ENCODE measurements around the gene BGN. TPM values are rescaled to one million over a fixed set of nuclear protein-coding genes. Genes with fewer than 3 reads are reported as not detected.

The BGN gene
- total RNA-seq, 1 experiment from 2014 or later, result 0.37 TPM

DNA sequence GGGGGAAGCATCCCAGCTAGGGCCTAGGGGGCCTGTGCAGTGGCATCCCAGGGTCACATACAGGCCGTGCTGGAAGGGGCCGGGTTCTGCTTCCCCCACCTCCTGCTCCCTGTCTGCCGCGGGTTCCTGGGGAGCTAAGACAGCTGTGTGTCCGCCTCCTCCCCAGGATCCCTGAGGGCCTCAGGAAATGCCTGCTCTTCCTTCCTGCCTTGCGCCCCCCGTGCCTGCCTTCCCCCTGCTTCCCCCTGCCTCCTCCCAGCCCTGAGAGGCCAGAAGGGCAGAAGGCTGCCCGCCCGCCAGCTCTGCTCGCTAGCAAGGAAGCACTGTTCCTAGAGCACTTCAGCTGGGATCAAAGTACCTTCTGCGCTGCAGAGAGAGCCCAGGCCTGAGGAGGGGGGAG is 2.9 kb upstream of the BGN start:
- no peak for ATAC-seq

DNA sequence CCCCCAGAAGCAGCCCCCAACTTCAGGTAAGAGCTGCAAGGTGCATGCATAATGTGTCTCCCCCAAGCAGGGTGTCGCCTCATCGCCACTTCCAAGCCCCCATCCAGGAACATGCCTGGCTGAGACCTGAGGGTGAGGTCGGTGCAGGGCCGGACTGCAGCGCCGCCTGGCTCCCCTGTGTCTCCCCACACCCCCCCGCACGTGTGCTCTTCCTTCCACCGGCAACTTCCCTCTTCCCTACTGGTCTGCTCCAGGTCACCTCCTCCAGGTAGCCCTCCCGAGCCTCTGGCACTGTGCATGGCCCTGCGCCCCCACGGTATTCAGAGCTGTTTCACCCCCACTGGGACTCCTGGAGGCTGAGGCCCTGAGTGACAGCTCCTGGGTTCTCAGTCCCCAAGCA is 2.2 kb upstream of the BGN start:
- DNase-seq (ENCODE audit: low read depth, low spot score) (no peak), ATAC-seq (no peak)
- Histone ChIP-seq H4K20me1 (ENCODE audit: insufficient read depth) (no peaks in the 10 kb centered on the region), H3K36me3 (ENCODE audit: control insufficient read depth in 1 of 2, insufficient read depth in 2 of 2, low read length in 2 of 2) (no peaks in the 10 kb centered on the region), H3K9me2 (ENCODE audit: insufficient read depth) (no peaks in the 10 kb centered on the region), H3K4me3 (replicated peaks in 1 of 2; ENCODE audit: low read depth in 1 of 2, low read length in 2 of 2) (no peak overlapping the region), H3K27ac (ENCODE audit: low read depth, low read length) (no peak overlapping the region), H3K4me1 (ENCODE audit: control insufficient read depth in 1 of 2, insufficient read depth in 2 of 2, low read length in 2 of 2) (no peaks in the 10 kb centered on the region), H3K9me3 (ENCODE audit: control insufficient read depth in 1 of 2, insufficient read depth in 1 of 2, low read depth in 1 of 2, low read length in 2 of 2) (no peaks in the 10 kb centered on the region), H3K79me2 (ENCODE audit: insufficient read depth, low read length) (no peaks in the 10 kb centered on the region), H3K9ac (ENCODE audit: low read length) (no peak overlapping the region), H3K27me3 (ENCODE audit: insufficient read depth, low read length) (no peaks in the 10 kb centered on the region), H3K4me2 (ENCODE audit: low read length) (no peak overlapping the region), H2AFZ (ENCODE audit: low read depth, low read length, poor library complexity, severe bottlenecking) (no peak overlapping the region)
- TF ChIP-seq, protein P1, sequence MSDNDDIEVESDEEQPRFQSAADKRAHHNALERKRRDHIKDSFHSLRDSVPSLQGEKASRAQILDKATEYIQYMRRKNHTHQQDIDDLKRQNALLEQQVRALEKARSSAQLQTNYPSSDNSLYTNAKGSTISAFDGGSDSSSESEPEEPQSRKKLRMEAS (IDR thresholded peaks at IDR 0.05), result no peak
- TF ChIP-seq, protein P2, sequence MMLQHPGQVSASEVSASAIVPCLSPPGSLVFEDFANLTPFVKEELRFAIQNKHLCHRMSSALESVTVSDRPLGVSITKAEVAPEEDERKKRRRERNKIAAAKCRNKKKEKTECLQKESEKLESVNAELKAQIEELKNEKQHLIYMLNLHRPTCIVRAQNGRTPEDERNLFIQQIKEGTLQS (IDR thresholded peaks at IDR 0.05), result no peak
- TF ChIP-seq CEBPB (IDR thresholded peaks at IDR 0.05; ENCODE audit: low read depth) (no peak), EZH2phosphoT487 (IDR thresholded peaks at IDR 0.05; ENCODE audit: borderline replicate concordance) (no peak), TCF7L2 (IDR thresholded peaks at IDR 0.05; ENCODE audit: borderline replicate concordance, extremely low read depth, insufficient read depth, insufficient read length) (no peak), ZFX (IDR thresholded peaks at IDR 0.05) (no peak), CBX3 (IDR thresholded peaks at IDR 0.05; ENCODE audit: low read depth) (no peak), EGR1 (IDR thresholded peaks at IDR 0.05; ENCODE audit: low read depth) (no peak)
- TF ChIP-seq, protein P3, sequence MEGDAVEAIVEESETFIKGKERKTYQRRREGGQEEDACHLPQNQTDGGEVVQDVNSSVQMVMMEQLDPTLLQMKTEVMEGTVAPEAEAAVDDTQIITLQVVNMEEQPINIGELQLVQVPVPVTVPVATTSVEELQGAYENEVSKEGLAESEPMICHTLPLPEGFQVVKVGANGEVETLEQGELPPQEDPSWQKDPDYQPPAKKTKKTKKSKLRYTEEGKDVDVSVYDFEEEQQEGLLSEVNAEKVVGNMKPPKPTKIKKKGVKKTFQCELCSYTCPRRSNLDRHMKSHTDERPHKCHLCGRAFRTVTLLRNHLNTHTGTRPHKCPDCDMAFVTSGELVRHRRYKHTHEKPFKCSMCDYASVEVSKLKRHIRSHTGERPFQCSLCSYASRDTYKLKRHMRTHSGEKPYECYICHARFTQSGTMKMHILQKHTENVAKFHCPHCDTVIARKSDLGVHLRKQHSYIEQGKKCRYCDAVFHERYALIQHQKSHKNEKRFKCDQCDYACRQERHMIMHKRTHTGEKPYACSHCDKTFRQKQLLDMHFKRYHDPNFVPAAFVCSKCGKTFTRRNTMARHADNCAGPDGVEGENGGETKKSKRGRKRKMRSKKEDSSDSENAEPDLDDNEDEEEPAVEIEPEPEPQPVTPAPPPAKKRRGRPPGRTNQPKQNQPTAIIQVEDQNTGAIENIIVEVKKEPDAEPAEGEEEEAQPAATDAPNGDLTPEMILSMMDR (IDR thresholded peaks at IDR 0.05 in 2 of 3, conservative IDR thresholded peaks at IDR 0.05 in 1 of 3; ENCODE audit: borderline replicate concordance in 1 of 3, insufficient read depth in 1 of 3, low read depth in 2 of 3, low read length in 2 of 3), result no peak
- ChIA-PET POLR2A (no interaction called here), CTCF (no interaction called here), RAD21 (ENCODE audit: low non-redundant PET in 1 of 2, low total read pairs in 2 of 2, uncharacterized antibody in 2 of 2, unreplicated experiment in 2 of 2) (no interaction called here)
- BruUV-seq (replicated peaks), result no TSS peak
- intact Hi-C loops (cut with micrococcal nuclease), result no loop called here

More for the DNA sequence above, 2.9 kb upstream of the BGN start:
- H3K9me3 ChIP-seq (ENCODE audit: control insufficient read depth in 1 of 2, insufficient read depth in 1 of 2, low read depth in 1 of 2, low read length in 2 of 2), result no peaks in the 10 kb centered on the region
- RAD21 ChIA-PET (ENCODE audit: low non-redundant PET in 1 of 2, low total read pairs in 2 of 2, uncharacterized antibody in 2 of 2, unreplicated experiment in 2 of 2), result no interaction called here
- no peaks in the 10 kb centered on the region for H4K20me1 ChIP-seq (ENCODE audit: insufficient read depth)
- no peaks in the 10 kb centered on the region for H3K79me2 ChIP-seq (ENCODE audit: insufficient read depth, low read length)
- no peak overlapping the region for H3K4me2 ChIP-seq (ENCODE audit: low read length)
- no peak overlapping the region for H2AFZ ChIP-seq (ENCODE audit: low read depth, low read length, poor library complexity, severe bottlenecking)
- TF ChIP-seq SIN3A (IDR thresholded peaks at IDR 0.05; ENCODE audit: low read depth), result no peak
- TF ChIP-seq CBX3 (IDR thresholded peaks at IDR 0.05; ENCODE audit: low read depth), result no peak
- TF ChIP-seq ELF1 (IDR thresholded peaks at IDR 0.05; ENCODE audit: borderline replicate concordance, low read depth), result no peak
- TF ChIP-seq, protein P3 (IDR thresholded peaks at IDR 0.05 in 2 of 3, conservative IDR thresholded peaks at IDR 0.05 in 1 of 3; ENCODE audit: borderline replicate concordance in 1 of 3, insufficient read depth in 1 of 3, low read depth in 2 of 3, low read length in 2 of 3), result no peak
- H3K4me1 ChIP-seq (ENCODE audit: control insufficient read depth in 1 of 2, insufficient read depth in 2 of 2, low read length in 2 of 2), result no peaks in the 10 kb centered on the region
- CTCF ChIA-PET, result no interaction called here
- no peak overlapping the region for H3K27ac ChIP-seq (ENCODE audit: low read depth, low read length)
- POLR2A ChIA-PET, result no interaction called here
- DNase-seq (ENCODE audit: low read depth, low spot score), result no peak
- H3K36me3 ChIP-seq (ENCODE audit: control insufficient read depth in 1 of 2, insufficient read depth in 2 of 2, low read length in 2 of 2), result no peaks in the 10 kb centered on the region
- H3K9me2 ChIP-seq (ENCODE audit: insufficient read depth), result no peaks in the 10 kb centered on the region
- H3K4me3 ChIP-seq (replicated peaks in 1 of 2; ENCODE audit: low read depth in 1 of 2, low read length in 2 of 2), result no peak overlapping the region
- H3K27me3 ChIP-seq (ENCODE audit: insufficient read depth, low read length), result no peaks in the 10 kb centered on the region
- intact Hi-C loops (cut with micrococcal nuclease), result no loop called here
- no TSS peak for BruUV-seq (replicated peaks)
- no peak overlapping the region for H3K9ac ChIP-seq (ENCODE audit: low read length)

Measured in HCT116 (cell line).